Coronary artery (tissue), 2 donors: ENCODE measurements around the gene UQCC5.

Experiments
- DNase-seq: peaks from one replicate; pipeline ENCODE4 v3.0.0-alpha.2; 2017; ENCODE audit warnings: low spot score
- H3K27ac ChIP-seq, 2 donors: fragments of 200-600 bp; sonication (generic); one replicate each; pipeline ENCODE4 v1.5.1; 2016 to 2019
- H3K4me3 ChIP-seq: fragments of 200-600 bp; sonication (generic); 2 replicates; pipeline ENCODE4 v1.5.1; 2016; ENCODE audit warnings: mild to moderate bottlenecking, moderate library complexity
- TF ChIP-seq, protein P1 (sequence below): fragments of 200-600 bp; sonication (generic); IDR thresholded peaks from one replicate; pipeline ENCODE4 v1.5.1; 2019; ENCODE audit warnings: antibody characterized with exemption

Gene UQCC5

DNA sequence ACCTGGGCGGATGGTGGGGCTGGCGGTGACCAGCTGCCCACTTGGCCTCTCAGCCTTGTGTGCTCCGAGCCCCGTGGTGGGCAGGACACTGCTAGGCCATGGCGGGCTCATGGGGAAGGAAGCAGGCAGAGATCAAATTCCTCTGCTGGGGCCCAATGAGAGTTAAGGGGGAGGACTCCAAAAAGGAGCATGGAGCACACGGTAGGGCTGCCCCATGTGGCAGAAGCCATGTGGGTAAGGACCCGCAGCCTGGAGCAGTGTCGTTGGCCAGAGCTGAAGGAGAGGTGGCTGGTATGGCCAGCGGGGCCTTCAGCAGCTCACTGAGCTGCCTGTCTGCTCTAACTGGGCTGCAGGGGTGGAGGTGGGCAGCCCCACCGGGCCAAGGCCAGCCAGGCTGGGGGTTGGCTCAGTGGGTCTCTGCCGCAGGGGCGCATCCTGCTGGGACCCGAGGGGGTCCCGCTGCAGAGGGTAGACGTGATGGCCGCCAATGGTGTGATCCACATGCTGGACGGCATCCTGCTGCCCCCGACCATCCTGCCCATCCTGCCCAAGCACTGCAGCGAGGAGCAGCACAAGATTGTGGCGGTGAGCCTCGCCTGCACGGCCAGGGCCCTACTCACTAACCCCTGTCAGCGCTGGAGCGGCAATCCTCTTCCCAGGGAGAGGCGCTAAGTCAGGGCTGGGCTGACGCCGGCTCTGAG lies 30.0 kb upstream of the UQCC5 start:
- Histone ChIP-seq H3K4me3 (no peak overlapping the region), H3K27ac (no peak overlapping the region)
- DNase-seq: no peak
- TF ChIP-seq, protein P1, sequence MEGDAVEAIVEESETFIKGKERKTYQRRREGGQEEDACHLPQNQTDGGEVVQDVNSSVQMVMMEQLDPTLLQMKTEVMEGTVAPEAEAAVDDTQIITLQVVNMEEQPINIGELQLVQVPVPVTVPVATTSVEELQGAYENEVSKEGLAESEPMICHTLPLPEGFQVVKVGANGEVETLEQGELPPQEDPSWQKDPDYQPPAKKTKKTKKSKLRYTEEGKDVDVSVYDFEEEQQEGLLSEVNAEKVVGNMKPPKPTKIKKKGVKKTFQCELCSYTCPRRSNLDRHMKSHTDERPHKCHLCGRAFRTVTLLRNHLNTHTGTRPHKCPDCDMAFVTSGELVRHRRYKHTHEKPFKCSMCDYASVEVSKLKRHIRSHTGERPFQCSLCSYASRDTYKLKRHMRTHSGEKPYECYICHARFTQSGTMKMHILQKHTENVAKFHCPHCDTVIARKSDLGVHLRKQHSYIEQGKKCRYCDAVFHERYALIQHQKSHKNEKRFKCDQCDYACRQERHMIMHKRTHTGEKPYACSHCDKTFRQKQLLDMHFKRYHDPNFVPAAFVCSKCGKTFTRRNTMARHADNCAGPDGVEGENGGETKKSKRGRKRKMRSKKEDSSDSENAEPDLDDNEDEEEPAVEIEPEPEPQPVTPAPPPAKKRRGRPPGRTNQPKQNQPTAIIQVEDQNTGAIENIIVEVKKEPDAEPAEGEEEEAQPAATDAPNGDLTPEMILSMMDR: no peak

DNA sequence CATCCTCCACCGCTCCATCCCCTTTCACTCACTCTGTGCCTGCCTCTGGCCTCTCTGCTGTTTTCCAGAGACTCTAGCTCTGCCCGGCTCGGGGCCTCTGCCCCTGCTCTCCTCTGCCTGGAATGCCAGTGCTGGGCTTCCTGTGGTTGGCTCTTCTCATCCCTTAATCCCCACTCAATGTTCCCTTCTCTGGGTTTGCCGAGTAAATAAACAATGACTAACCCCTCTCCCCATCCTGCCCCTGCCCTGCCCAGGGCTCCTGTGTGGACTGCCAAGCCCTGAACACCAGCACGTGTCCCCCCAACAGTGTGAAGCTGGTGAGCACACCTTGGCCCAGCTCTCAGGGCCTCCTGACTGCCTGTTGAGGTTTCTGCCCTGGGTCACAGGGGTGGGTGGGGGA lies 29.0 kb upstream of the UQCC5 start:
- H3K27ac ChIP-seq: no peak overlapping the region
- TF ChIP-seq, protein P1: no peak
- DNase-seq: no peak
- no peak overlapping the region for H3K4me3 ChIP-seq

DNA sequence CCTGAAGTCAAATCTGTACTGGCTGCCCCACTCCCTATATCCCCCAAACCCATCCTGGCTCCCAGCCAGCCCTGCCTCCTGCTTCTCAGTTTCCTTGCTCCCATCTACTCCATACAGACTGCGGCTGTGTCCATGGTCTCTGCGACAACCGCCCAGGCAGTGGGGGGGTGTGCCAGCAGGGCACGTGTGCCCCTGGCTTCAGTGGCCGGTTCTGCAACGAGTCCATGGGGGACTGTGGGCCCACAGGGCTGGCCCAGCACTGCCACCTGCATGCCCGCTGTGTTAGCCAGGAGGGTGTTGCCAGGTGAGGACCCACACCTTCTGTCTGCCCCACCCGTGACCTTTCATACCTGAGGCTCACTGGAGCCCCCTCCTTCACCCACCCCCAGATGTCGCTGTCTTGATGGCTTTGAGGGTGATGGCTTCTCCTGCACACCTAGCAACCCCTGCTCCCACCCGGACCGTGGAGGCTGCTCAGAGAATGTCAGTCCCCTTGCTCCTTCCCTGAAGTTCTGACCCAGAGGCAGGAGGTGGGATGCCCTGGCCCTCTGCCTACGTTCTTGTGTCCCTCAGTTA lies 26.6 kb upstream of the UQCC5 start:
- Histone ChIP-seq H3K27ac (no peak overlapping the region), H3K4me3 (no peak overlapping the region)
- DNase-seq: no peak
- TF ChIP-seq, protein P1: no peak

DNA sequence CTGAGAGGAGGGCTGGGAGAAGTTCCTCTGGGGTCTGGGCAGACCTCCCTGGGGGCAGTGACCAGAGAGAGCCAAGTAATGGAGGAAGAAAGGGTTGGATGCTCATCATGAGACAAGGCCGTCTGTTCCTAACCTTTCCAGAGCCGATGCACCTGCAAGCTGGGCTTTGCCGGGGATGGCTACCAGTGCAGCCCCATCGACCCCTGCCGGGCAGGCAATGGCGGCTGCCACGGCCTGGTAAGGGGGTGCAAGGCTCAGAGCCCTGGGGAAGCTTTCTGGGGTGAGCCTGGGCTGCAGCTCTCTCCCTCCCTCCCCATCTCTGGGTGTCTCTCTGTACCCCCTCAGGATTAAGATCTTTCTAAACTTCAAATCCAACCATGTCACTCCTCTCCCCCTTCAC lies 24.9 kb upstream of the UQCC5 start:
- no peak overlapping the region for H3K27ac ChIP-seq
- no peak overlapping the region for H3K4me3 ChIP-seq
- TF ChIP-seq, protein P1: no peak
- DNase-seq: no peak

DNA sequence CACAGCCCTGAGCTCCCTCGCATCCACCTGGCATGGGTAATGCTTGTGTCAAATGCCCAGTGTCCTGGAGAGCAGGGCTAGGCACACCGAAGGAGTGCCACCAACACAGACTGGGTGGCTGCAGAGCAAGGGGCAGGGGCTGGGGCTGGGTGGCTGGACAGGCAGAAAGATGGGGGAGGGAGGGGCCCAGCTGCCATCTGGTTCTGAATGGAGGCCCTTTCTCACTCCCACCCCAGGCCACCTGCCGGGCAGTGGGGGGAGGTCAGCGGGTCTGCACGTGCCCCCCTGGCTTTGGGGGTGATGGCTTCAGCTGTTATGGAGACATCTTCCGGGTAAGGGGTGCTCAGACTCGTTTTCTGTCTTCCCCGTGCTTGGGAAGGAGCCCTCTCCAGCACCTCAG lies 24.3 kb upstream of the UQCC5 start:
- TF ChIP-seq, protein P1: no peak
- no peak overlapping the region for H3K4me3 ChIP-seq
- no peak for DNase-seq
- H3K27ac ChIP-seq: no peak overlapping the region

DNA sequence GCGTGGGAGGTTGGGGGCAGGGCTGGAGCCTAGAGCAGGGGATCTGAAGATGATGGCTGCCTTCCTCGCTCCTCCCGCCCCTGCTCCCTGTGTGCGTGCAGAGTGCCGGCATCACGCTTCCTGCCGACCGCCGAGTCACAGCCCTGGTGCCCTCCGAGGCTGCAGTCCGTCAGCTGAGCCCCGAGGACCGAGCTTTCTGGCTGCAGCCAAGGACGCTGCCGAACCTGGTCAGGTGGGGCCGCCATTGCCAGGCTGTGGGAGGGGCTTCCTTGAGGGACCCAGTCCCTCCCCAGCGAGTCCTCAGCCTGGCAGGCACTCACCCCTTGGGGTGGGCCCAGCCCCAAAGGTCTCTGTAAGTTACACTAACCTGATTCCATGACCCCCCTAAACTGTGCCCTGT lies 23.7 kb upstream of the UQCC5 start:
- TF ChIP-seq, protein P1: no peak
- Histone ChIP-seq H3K27ac (no peak overlapping the region), H3K4me3 (no peak overlapping the region)
- DNase-seq: no peak

DNA sequence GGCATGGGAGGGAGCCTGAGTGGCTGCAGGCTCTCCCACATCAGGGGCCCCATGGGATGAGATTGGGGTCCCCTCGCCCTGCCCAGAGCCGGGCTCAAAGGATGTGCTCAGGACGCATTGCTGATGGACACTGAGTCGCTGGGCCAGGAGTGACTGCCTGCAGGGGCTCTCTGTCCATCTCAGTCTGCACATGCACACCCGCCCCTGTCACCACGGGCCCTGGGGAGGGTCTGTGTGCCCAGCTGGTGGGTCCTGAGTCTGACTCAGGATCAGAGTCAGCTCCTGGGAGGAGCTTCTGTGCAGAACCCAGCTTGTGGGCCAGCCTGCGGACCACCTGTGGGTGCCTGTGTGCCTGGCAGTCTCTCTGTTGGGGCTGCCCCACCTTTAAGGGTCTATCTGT lies 23.1 kb upstream of the UQCC5 start:
- DNase-seq: no peak
- H3K4me3 ChIP-seq: no peak overlapping the region
- TF ChIP-seq, protein P1: no peak
- H3K27ac ChIP-seq: no peak overlapping the region
